Fibroblast of pulmonary artery (primary cell): ENCODE data around the gene TMEM174.

ENCODE experiments used
- DNase-seq: peaks from one replicate; pipeline ENCODE4 v3.0.0-alpha.2; 2010; ENCODE audit warnings: low read depth
- H3K4me3 ChIP-seq: replicated peaks from 2 replicates; pipeline ENCODE4 v1.5.1; 2011; ENCODE audit warnings: low read depth, mild to moderate bottlenecking, control low read depth, low read length, moderate library complexity
- CTCF ChIP-seq: IDR thresholded peaks from 2 replicates; pipeline ENCODE4 v1.5.1; 2011; ENCODE audit warnings: mild to moderate bottlenecking, control low read depth, low read length, inconsistent platforms; ENCODE audit errors: missing control alignments

Gene TMEM174

DNA sequence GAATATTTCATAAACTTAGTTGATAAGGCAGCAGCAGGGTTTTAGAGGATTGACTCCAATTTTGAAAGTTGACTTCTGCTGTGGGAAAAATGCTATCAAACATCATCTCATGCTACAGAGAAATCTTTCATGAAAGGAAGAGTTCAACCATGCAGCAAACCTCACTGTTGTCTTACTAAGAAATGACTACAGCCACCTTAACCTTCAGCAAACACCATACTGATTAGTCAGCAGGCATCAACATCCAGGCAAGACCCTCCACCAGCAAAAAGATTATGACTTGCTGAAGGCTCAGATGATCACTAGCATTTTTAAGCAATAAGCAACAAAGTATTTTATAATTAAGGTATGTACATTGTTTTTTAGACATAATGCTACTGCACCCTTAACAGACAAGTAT, 7.6 kb downstream of the TMEM174 start:
- no peak for DNase-seq
- TF ChIP-seq CTCF: no peak
- no peak overlapping the region for H3K4me3 ChIP-seq

- DNase-seq: no peak
- TF ChIP-seq CTCF: no peak
- H3K4me3 ChIP-seq: no peak overlapping the region
Observed at GRCh38 chr5:73182307-73182706, 9.3 kb downstream of the TMEM174 start.

DNA sequence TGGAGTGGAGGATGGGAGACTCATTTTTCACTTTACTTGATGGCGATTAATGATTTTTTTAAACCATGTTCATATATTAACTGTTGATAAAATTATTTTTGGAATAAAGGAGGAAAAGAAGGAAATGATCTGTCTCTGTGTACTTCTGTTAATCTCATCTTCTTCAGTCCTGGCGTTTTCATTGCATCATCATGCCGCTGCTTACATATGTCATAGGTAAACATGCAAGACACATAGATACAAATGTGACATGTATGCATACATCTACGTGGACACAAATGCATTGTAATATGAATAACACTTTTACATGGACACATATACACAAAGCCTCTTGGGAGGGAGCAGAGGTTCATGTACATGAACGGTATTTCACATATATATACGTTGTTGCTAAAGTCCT, 10.0 kb downstream of the TMEM174 start:
- TF ChIP-seq CTCF: no peak
- H3K4me3 ChIP-seq: no peak overlapping the region
- DNase-seq: no peak

- no peak for TF ChIP-seq CTCF
- no peak overlapping the region for H3K4me3 ChIP-seq
- no peak for DNase-seq
Observed at GRCh38 chr5:73183481-73183891, 10.5 kb downstream of the TMEM174 start.

GRCh38 chr5:73186976-73187375, 14.0 kb downstream of the TMEM174 start:
- DNase-seq: no peak
- H3K4me3 ChIP-seq: no peak overlapping the region
- no peak for TF ChIP-seq CTCF

- DNase-seq: no peak
Observed at GRCh38 chr5:73188764-73189531, 16.0 kb downstream of the TMEM174 start.

More at GRCh38 chr5:73188764-73189531, 16.0 kb downstream of the TMEM174 start:
- H3K4me3 ChIP-seq: no peak overlapping the region
- TF ChIP-seq CTCF: no peak
